KOPT-K1 (cell line): ENCODE data around the gene WFS1.

ENCODE experiments used
- H3K27ac ChIP-seq: fragments of 200-600 bp; sonication (generic); 2 replicates; pipeline ENCODE4 v1.5.1; 2016; ENCODE audit warnings: antibody characterized with exemption, mild to moderate bottlenecking, low read depth, low read length; ENCODE audit not compliant: poor library complexity, severe bottlenecking
- H3K36me3 ChIP-seq: fragments of 200-600 bp; sonication (generic); 2 replicates; pipeline ENCODE4 v1.5.1; 2017; ENCODE audit warnings: antibody characterized with exemption, mild to moderate bottlenecking, low read length, moderate library complexity; ENCODE audit not compliant: insufficient read depth
- H3K9me3 ChIP-seq: fragments of 200-600 bp; sonication (generic); 2 replicates; pipeline ENCODE4 v1.5.1; 2017; ENCODE audit warnings: antibody characterized with exemption, low read length, mild to moderate bottlenecking; ENCODE audit not compliant: insufficient read depth, poor library complexity, severe bottlenecking

WFS1 gene

DNA sequence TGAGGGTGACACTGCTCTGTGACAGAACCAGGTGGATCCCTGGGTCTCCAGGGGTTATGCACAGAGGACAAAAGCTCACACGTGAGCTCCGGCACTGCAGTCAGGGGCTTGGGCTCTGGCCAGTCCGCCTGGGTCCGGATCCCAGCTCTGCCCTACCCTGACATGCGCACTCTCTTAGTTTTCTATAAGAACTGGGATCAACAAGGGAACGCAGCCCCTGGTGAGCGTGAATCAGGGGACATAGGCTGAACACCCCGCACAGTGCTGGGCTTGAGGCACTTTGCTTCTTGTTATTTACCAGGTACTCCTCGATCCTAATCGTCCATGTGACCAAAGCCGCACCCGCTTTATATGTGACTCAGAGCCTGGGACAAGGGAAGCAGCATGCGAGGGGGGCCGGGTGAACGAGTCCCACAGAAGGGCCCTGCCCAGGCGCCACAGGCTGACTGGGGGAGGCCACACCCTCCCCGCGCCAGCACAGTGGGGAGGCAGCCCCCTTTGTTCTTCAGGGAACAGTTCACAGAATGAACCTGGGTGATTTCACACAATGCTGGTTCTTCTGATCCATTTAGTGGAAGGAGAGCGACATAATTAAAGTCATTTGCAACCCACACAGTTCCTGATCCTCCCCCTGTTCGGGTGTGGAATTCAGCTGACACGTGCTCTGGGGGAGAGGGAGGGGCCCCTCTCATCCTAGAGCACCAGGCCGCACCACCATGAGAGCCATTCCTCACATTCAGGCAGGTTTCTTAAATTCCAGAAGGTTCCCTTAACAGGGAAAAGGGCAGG is 55.5 kb downstream of the WFS1 start:
- Histone ChIP-seq H3K27ac (no peak overlapping the region), H3K36me3 (no peaks in the 10 kb centered on the region), H3K9me3 (no peaks in the 10 kb centered on the region)

DNA sequence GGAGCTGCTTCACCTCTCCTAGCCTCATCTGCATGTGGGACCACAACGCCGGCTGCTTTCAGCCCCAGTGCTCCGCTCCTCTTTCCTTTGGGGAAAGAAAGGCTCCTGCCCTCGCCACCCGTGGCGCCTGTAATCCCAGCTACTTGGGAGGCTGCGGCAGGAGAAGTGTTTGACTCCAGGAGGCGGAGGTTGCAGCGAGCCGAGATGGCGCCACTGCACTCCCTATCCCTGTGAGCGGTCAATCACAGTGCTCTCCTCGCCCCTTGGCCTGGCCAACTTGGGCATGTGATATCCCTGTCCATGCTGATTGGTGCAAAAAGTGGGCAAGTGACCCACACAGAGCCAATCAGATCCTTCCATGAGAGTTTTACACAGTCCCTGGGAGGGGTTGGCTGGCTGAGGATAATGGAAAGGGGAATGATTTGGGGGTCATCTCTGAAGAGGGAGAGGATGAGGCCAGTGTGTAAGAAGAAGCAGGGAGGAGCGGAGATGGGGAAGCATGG is 56.2 kb downstream of the WFS1 start:
- Histone ChIP-seq H3K27ac (no peak overlapping the region), H3K36me3 (no peaks in the 10 kb centered on the region), H3K9me3 (no peaks in the 10 kb centered on the region)

DNA sequence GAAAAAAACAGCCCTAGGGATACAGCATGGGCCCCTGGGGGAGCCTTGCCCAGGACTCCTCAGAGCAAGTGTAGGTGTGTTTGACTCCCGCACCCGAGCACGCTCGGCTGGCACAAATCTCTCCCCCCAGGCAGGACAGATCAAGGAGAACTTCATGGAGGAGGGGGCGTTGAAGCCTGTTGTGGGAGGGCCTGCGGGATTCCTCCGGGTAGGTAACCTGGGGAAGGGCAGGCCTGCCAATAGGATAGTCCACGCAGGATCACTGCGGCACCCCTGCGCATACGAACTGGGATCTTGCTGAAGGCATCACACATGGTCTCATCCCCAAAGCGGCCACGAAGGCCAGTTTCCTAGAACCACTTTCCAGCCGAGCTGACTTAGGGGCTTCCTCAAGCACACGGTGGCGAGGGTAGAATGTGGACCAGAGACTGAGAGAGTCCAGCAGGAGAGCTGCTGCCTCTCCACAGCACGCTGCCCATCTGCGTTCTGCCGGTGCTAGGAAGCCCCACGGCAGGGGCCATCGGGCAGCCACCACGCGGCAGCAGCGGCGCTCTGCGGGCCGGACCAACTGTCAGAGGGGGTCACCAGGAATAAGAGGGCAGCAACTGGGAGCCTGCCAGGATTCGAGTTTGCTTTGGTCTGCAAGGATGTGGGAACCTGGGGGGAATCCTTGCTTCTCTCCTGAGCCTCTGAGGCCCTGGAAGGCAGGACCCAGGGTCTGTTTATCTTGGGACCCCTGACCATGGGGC is 56.8 kb downstream of the WFS1 start:
- Histone ChIP-seq H3K36me3 (no peaks in the 10 kb centered on the region), H3K9me3 (peaks cover 4% of the 10 kb centered on the region), H3K27ac (no peak overlapping the region)

DNA sequence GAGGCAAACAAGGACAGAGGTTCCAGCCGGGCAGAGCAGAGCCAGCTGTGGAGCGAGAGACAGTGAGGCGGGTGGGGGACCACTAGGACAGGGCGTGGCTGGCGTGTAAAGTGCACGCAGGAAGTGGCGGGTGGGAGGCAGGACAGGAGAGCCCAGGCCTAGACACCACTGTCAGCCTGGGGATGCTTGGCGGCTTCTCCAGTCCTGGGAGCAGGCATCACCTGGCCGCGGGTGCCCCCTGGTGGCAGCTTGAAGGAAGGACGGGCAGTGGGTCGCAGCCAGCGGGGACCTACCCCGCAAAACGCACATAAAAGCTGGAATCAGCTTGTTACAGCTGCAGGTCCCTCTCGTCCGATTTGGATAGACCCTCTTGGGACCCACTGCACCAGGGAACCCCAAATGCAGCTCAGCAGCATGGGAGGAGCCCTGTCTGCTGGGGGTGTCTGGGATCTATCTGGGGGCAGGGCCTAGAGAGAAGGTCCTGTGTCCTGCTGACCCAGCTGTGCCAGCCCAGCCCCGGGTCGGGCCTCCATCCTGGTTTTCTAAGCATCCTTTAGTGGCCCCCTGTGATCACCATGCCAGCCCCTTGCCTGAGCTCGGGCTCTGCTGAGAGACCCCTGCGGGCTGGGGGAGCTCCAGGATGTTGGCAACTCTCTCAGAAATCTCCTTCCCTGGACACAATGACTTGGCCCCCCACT is 57.7 kb downstream of the WFS1 start:
- Histone ChIP-seq H3K9me3 (peaks cover 6% of the 10 kb centered on the region), H3K36me3 (no peaks in the 10 kb centered on the region), H3K27ac (no peak overlapping the region)

DNA sequence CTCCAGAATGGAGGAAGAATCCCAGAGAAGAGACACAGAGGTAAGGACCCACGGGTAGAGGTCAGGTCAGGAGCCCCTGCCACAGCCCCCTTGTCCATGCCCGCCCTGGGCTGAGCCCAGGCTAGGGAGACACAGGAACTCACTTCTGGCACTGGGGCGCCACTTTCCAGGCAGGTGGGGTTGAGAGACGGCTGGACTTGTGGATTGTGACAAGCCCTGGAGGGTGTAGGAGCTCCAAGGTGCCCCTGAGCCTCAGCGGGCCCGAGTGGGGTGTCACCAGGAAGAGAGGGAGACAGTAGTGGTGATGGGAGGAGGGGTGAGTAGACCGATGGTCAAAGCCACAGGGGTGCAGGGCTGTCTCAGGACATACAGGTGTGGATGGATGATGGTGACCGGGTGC is 58.9 kb downstream of the WFS1 start:
- no peaks in the 10 kb centered on the region for H3K36me3 ChIP-seq

DNA sequence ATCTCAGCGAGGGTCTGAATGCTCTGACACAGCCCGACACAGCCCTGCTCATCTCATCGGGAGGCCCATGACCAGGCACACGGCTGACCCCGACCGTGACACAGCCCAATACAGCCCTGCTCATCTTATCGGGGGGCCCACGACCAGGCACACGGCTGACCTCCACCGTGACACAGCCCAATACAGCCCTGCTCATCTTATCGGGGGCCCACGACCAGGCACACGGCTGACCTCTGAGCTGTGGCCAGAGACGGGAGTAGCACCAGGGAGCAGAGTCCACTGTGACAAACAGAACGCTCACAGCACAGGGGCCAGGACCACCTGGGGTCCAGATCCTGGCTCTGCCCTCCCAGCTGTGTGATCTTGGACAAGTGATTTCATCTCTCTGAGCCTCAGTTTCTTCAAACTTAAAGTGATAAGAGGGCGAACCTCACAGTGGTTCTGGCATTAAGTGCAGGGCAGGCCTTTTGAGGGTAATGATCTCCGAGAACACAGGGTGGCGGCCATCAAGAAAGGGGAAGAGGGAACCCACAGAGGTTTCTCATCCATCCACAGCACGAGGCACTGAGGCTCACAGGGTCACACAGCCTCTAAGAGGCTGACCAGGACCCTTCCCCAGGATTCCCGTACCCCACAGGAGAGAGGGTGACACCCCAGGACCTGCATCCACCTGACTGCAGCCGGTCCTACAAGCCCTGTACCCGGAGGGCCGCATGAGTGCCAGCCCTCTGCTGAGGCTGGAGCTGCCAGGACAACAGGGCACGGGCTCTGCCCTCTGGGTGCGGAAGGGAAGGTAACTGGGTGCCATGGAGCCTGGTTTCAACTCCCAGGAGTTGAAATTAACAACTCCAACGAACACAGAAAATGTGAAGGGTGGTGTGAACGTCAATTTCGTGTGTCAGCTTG is 60.1 kb downstream of the WFS1 start:
- Histone ChIP-seq H3K27ac (no peak overlapping the region), H3K36me3 (no peaks in the 10 kb centered on the region), H3K9me3 (peaks cover 15% of the 10 kb centered on the region)

More for the DNA sequence above, 58.9 kb downstream of the WFS1 start:
- Histone ChIP-seq H3K27ac (no peak overlapping the region), H3K9me3 (peaks cover 6% of the 10 kb centered on the region)

DNA sequence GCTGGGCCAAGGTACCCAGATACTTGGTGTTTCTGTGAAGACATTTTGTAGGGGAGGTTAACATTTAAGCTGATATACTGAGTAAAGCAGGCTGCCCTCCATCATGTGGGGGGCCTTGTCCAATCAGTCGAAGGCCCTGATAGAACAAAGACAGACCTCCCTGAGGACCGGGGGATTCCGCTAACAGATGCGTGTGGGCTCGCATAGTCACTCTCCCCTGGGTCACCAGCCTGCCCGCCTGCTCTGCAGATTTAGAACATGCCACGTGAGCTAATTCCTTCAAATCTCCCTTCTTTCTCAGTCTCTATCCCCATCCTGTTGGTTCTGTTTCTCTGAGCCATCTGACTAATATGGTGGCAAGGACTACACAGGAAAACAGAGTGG is 60.7 kb downstream of the WFS1 start:
- no peak overlapping the region for H3K27ac ChIP-seq
- peaks cover 15% of the 10 kb centered on the region for H3K9me3 ChIP-seq
- no peaks in the 10 kb centered on the region for H3K36me3 ChIP-seq

DNA sequence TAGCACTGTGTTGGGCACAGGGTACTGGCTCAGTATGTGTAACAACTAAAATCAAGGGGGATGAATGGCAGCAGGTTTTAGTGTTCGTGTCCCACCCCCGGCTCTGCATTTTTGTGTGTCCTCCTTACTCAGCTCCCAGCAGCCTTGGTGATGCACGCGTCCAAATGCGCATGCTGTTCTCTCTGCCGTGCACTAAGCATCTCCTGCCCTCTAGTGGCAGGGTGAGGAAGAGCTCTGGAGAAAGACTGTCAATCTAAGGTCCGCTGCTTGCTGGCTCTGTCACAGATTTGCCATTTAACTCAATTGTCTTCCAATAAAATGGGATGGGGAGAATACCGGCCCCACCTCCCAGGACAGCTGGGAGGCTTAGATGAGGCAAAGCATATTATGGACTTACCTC is 61.4 kb downstream of the WFS1 start:
- H3K27ac ChIP-seq: no peak overlapping the region
- no peaks in the 10 kb centered on the region for H3K36me3 ChIP-seq
- H3K9me3 ChIP-seq: peaks cover 15% of the 10 kb centered on the region

DNA sequence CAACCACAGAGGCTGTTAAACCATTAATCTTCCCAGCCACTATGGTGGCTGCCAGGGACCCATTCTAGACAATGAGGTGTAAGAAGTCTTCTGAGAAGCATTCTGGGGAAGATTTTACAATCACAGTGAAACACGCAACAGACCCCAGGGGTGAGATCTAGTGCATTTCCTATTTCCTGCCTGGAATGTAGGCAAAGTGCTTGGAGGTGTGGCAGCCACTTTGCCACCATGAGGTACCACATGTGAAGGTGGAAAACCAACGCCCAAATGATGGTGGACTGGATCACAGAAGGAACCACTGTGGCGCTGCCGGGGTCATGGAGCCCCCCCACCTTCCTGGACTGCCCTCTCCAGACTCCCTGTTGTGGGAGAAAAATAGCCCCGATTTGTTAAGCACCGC is 61.8 kb downstream of the WFS1 start:
- H3K36me3 ChIP-seq: no peaks in the 10 kb centered on the region
- H3K9me3 ChIP-seq: peaks cover 15% of the 10 kb centered on the region
- no peak overlapping the region for H3K27ac ChIP-seq

DNA sequence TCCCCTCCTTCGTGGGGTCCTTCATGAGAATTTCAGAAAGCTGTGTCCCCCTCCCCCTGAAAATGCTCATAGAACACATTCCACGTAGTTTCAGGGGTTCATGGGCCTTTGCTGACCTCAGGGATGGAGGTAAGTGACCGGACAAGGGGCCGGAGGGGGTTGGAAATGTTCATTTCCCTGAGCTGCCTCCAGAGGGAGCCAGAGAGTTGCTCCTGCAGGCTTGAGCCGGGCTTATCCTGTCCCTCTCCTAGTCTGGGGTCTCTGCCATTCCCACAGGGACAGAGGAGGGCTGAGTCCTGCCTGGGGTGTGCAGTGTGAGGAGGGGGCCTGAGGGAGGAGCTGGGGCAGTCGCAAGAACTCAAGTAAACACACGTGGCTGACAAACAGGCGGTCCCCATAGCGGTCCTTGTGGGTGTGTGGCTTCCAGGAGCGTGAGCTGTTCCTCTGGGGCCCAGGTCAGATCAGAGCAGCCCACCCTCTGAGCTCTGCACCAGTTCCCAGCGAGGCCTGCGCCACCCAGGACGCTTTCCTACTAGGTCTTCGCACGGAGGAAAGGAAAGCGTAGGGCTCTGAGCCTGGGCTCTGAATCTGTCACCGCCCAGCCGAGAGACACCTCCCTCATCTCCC is 62.5 kb downstream of the WFS1 start:
- Histone ChIP-seq H3K9me3 (peaks cover 15% of the 10 kb centered on the region), H3K27ac (no peak overlapping the region), H3K36me3 (no peaks in the 10 kb centered on the region)

DNA sequence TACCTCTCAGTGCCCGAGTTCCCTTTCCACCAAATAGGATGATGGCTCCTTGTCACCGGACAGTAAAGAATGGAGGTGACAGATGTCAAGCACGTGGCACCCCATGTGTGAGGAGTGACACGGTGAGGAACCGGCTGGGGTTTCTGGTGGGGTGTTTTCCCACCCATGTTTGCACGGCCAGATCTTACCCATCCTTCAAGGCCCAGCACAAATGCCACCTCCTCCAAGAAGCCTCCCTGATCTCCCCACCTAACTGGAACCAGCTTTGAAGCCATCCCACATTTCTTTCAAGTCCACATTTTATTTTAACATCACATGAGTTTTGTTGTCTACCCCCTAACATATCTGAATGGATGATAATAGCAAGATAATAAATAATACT is 63.0 kb downstream of the WFS1 start:
- no peaks in the 10 kb centered on the region for H3K36me3 ChIP-seq
- peaks cover 15% of the 10 kb centered on the region for H3K9me3 ChIP-seq
- H3K27ac ChIP-seq: no peak overlapping the region

DNA sequence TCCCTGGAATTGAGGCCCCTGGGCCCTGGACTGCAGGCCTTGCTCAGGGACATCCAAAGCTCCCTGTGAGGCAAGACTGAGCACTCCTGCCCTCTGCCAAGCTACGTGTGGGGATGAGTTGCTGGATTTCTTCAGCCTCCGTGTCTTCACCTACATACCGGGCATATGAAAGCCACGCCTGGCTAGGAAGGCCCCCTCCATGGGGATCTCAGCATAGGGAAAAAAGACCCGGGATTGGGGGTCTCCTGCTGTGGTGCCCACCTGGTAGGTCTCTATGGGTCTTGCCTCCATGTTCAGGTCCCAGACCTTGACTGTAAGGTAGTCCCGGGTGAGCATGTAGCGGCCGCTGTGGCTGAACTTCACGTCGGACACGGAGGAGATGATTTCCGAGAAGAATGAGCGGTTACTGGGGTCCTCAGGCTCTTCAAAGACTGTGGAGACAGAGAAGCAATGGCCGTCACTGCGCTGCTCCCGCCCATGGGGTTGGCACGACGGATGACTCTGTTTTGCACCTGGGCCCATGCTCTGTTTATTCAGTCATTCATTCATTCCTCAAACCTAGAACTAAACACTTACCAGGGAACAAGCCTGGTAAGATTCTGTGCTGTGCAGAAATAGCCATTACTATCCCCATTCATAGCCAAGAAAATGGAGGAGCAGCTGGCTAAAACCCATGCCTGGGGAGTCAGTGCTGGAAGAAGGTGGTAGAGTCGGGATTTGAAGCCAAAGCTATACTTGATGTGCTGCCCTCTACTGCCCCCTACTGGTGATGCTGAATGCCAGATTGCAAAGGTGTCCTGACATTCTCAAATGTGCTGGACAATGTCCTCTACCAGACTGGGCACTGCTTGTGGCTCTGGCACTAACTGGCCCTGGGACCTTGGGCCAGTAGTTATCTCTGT is 63.9 kb downstream of the WFS1 start:
- no peak overlapping the region for H3K27ac ChIP-seq
- peaks cover 15% of the 10 kb centered on the region for H3K9me3 ChIP-seq
- H3K36me3 ChIP-seq: no peaks in the 10 kb centered on the region

DNA sequence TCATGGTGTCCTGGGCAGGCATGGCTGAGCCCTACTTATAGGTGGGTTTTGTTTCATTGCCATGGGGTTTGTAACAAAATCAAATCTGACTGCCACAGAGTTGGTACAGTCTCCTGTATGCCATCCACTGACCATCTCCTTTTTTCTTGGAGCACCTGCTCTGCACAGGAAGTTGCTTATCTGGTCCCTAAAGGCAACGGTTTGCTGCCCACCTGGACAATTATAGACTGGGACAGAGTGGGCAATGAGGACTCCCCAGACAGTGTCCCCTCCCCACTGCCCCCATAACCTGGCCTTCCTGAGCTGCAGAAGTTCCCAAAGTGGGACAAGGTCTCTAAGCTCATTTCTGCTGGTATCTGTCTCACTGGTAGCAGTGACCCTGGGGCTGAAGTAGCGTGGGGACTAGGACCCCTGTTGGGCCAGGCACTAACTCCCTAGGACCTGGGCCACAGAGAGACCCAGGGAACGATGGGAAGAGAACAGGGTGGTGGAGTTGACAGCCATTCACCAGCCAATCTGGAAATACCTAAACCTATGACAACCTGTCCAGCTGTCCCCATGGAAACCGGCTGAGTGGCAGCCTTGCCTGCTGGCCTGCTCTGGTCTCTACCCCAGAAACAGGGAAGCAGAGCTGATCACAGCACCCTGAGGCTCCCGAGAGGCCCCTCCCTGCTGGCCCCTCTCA is 64.7 kb downstream of the WFS1 start:
- Histone ChIP-seq H3K9me3 (peaks cover 15% of the 10 kb centered on the region), H3K27ac (no peak overlapping the region)

More for the DNA sequence above, 64.7 kb downstream of the WFS1 start:
- H3K36me3 ChIP-seq: no peaks in the 10 kb centered on the region
